H1 (cell line): ENCODE measurements around the gene LCMT1. TPM values are rescaled to one million over a fixed set of nuclear protein-coding genes. Genes with fewer than 3 reads are reported as not detected.
A peak's percentile ranks its signal among the peaks of the same experiment; 100 is the strongest.

Source experiments
- CTCF ChIA-PET: fragments of 300-600 bp; sonication (Branson Sonifier 250); formaldehyde crosslinking; loops from one replicate; lab custom pipeline; 2021; ENCODE audit not compliant: partially characterized antibody; lab: Charles Lee
- POLR2A ChIA-PET: fragments of 300-600 bp; sonication (Branson Sonifier 250); formaldehyde crosslinking; loops from one replicate; lab custom pipeline; 2021; ENCODE audit warnings: inconsistent platforms; ENCODE audit not compliant: partially characterized antibody; lab: Charles Lee
- DNase-seq, 2 experiments: peaks; one replicate each; pipeline versions ENCODE4 v3.0.0 to v3.0.0-alpha.2; 2010 to 2022; ENCODE audit warnings: low spot score in 2 of 2, low read depth in 1 of 2, mixed read lengths in 1 of 2
- FAIRE-seq: peaks from 2 replicates; lab custom pipeline; 2011; peaks lifted over from hg19 to GRCh38; lab: Jason Lieb, UNC
- H2AFZ ChIP-seq: 2 replicates; pipeline ENCODE4 v1.8.1; 2012; ENCODE audit warnings: low read length, inconsistent platforms
- H2AK5ac ChIP-seq: 2 replicates; pipeline ENCODE4 v1.6.1; 2013; ENCODE audit warnings: low read depth, low read length
- H2BK120ac ChIP-seq: replicated peaks from 2 replicates; pipeline ENCODE3; 2013; ENCODE audit warnings: low read depth, low read length, inconsistent platforms
- H2BK12ac ChIP-seq: 2 replicates; pipeline ENCODE4 v1.6.1; 2013; ENCODE audit warnings: low read depth, low read length
- H2BK15ac ChIP-seq: 2 replicates; pipeline ENCODE4 v1.6.1; 2013; ENCODE audit warnings: low read length
- H2BK20ac ChIP-seq: 2 replicates; pipeline ENCODE4 v1.6.1; 2013; ENCODE audit warnings: low read length
- H2BK5ac ChIP-seq: 2 replicates; pipeline ENCODE4 v1.6.1; 2013; ENCODE audit warnings: low read depth, low read length
- H3K14ac ChIP-seq: 2 replicates; pipeline ENCODE4 v1.6.1; 2013; ENCODE audit warnings: inconsistent platforms; ENCODE audit not compliant: insufficient read length
- H3K18ac ChIP-seq: 2 replicates; pipeline ENCODE4 v1.6.1; 2013; ENCODE audit warnings: low read length; ENCODE audit errors: extremely low read depth
- H3K23ac ChIP-seq: 2 replicates; pipeline ENCODE4 v1.6.1; 2013; ENCODE audit warnings: inconsistent platforms; ENCODE audit not compliant: insufficient read length
- H3K23me2 ChIP-seq: 2 replicates; pipeline ENCODE4 v1.6.1; 2013; ENCODE audit warnings: low read depth, low read length
- H3K27ac ChIP-seq: 2 replicates; pipeline ENCODE4 v1.6.1; 2011; ENCODE audit warnings: low read depth, low read length, inconsistent platforms
- H3K27me3 ChIP-seq, 4 experiments: replicated peaks in 1 of 4; 1 replicate in 1 of 4; 2 replicates in 3 of 4; pipeline versions ENCODE4 v1.6.1 to v1.8.1; 2011 to 2013; ENCODE audit warnings: low read length in 3 of 4, mild to moderate bottlenecking in 3 of 4, inconsistent platforms in 2 of 4, mixed read lengths in 2 of 4, moderate library complexity in 1 of 4; ENCODE audit not compliant: control insufficient read depth in 3 of 4, insufficient read depth in 3 of 4; ENCODE audit errors: extremely low read depth in 1 of 4
- H3K36me3 ChIP-seq, 4 experiments: 2 replicates each; pipeline versions ENCODE4 v1.6.1 to v1.8.1; 2011 to 2013; ENCODE audit warnings: mild to moderate bottlenecking in 4 of 4, low read length in 3 of 4, moderate library complexity in 2 of 4, control low read depth in 1 of 4, inconsistent platforms in 1 of 4; ENCODE audit not compliant: insufficient read depth in 4 of 4, control insufficient read depth in 2 of 4
- H3K4ac ChIP-seq: replicated peaks from 2 replicates; pipeline ENCODE3; 2013; ENCODE audit warnings: low read length, low read depth, mixed read lengths, inconsistent platforms; ENCODE audit not compliant: insufficient read length
- H3K4me1 ChIP-seq, 4 experiments: replicated peaks in 1 of 4; 1 replicate in 1 of 4; 2 replicates in 3 of 4; pipeline versions ENCODE4 v1.6.1 to v1.8.1; 2011 to 2013; ENCODE audit warnings: low read length in 3 of 4, inconsistent platforms in 2 of 4, mixed read lengths in 1 of 4; ENCODE audit not compliant: insufficient read depth in 4 of 4, control insufficient read depth in 3 of 4
- H3K4me2 ChIP-seq, 2 experiments: 2 replicates each; pipeline versions ENCODE4 v1.6.1 to v1.8.1; 2011 to 2013; ENCODE audit warnings: low read depth in 2 of 2, low read length in 2 of 2, control low read depth in 1 of 2, inconsistent platforms in 1 of 2, mild to moderate bottlenecking in 1 of 2; ENCODE audit not compliant: insufficient read depth in 1 of 2
- H3K4me3 ChIP-seq, 4 experiments: fragments of 200-600, 300-600 bp in 1 of 4; sonication (generic), shearing (Covaris generic), sonication (Bioruptor Twin) in 1 of 4; 2 replicates each; pipeline versions ENCODE4 v1.5.1 to v1.8.1; 2011 to 2016; ENCODE audit warnings: low read length in 4 of 4, low read depth in 3 of 4, control low read depth in 2 of 4, inconsistent platforms in 2 of 4, mild to moderate bottlenecking in 2 of 4, mixed read lengths in 1 of 4, moderate library complexity in 1 of 4; ENCODE audit not compliant: insufficient read depth in 2 of 4; ENCODE audit errors: extremely low read depth in 1 of 4
- H3K56ac ChIP-seq: replicated peaks from 2 replicates; pipeline ENCODE3; 2013; ENCODE audit warnings: low read depth, mild to moderate bottlenecking, mixed read lengths, low read length, inconsistent platforms; ENCODE audit not compliant: insufficient read length
- H3K79me1 ChIP-seq: 2 replicates; pipeline ENCODE4 v1.6.1; 2013; ENCODE audit warnings: low read depth, low read length, control low read depth
- H3K79me2 ChIP-seq, 2 experiments: 2 replicates each; pipeline versions ENCODE4 v1.6.1 to v1.8.1; 2012 to 2013; ENCODE audit warnings: low read length in 2 of 2, mild to moderate bottlenecking in 2 of 2, inconsistent platforms in 1 of 2; ENCODE audit not compliant: insufficient read depth in 2 of 2, control insufficient read depth in 1 of 2
- H3K9ac ChIP-seq, 4 experiments: replicated peaks in 1 of 4; 1 replicate in 1 of 4; 2 replicates in 3 of 4; pipeline versions ENCODE4 v1.6.1 to v1.8.1; 2011 to 2013; ENCODE audit warnings: low read depth in 3 of 4, low read length in 3 of 4, control low read depth in 2 of 4, mild to moderate bottlenecking in 2 of 4, moderate library complexity in 2 of 4, inconsistent platforms in 1 of 4; ENCODE audit errors: extremely low read depth in 1 of 4
- H3K9me3 ChIP-seq, 2 experiments: 2 replicates each; pipeline versions ENCODE4 v1.6.1 to v1.8.1; 2012 to 2013; ENCODE audit warnings: mild to moderate bottlenecking in 2 of 2, moderate library complexity in 2 of 2, control low read depth in 1 of 2, inconsistent platforms in 1 of 2, low read depth in 1 of 2, low read length in 1 of 2, mixed read lengths in 1 of 2; ENCODE audit not compliant: insufficient read depth in 2 of 2
- H4K20me1 ChIP-seq, 2 experiments: replicated peaks in 1 of 2; 2 replicates each; pipeline versions ENCODE3 to v1.8.1; 2011 to 2013; ENCODE audit warnings: inconsistent platforms in 2 of 2, low read length in 2 of 2, mild to moderate bottlenecking in 1 of 2; ENCODE audit not compliant: insufficient read depth in 2 of 2, control insufficient read depth in 1 of 2
- H4K5ac ChIP-seq: 2 replicates; pipeline ENCODE4 v1.6.1; 2013; ENCODE audit warnings: low read length, low read depth, mixed read lengths, inconsistent platforms; ENCODE audit not compliant: insufficient read length
- H4K8ac ChIP-seq: 2 replicates; pipeline ENCODE4 v1.8.0; 2013; ENCODE audit warnings: mild to moderate bottlenecking, moderate library complexity, low read length, inconsistent platforms; ENCODE audit not compliant: insufficient read depth; ENCODE audit errors: extremely low read depth
- H4K91ac ChIP-seq: replicated peaks from 2 replicates; pipeline ENCODE3; 2013; ENCODE audit warnings: low read length, mixed read lengths, inconsistent platforms; ENCODE audit not compliant: insufficient read length
- BCL11A ChIP-seq, 2 experiments: IDR thresholded peaks; one replicate each; pipeline ENCODE4 v1.6.1; 2011; ENCODE audit warnings: low read depth in 2 of 2, low read length in 2 of 2, mild to moderate bottlenecking in 2 of 2
- EZH2 ChIP-seq: fragments of 200-600 bp; sonication (generic); IDR thresholded peaks from 2 replicates; pipeline ENCODE4 v1.7.1; 2012; ENCODE audit warnings: low read depth, mild to moderate bottlenecking, moderate library complexity, low read length, inconsistent platforms; ENCODE audit not compliant: severe bottlenecking
- GTF2F1 ChIP-seq: IDR thresholded peaks from 2 replicates; pipeline ENCODE4 v1.6.1; 2012; ENCODE audit warnings: low read depth, low read length, improper control_type of control experiment, borderline replicate concordance
- PHF8 ChIP-seq: fragments of 200-600 bp; sonication (generic); conservative IDR thresholded peaks from 2 replicates; pipeline ENCODE4 v1.7.1; 2012; ENCODE audit warnings: low read depth, mild to moderate bottlenecking, inconsistent platforms, low read length, moderate library complexity
- SP2 ChIP-seq: IDR thresholded peaks from 2 replicates; pipeline ENCODE4 v1.6.1; 2012; ENCODE audit warnings: mild to moderate bottlenecking, low read length, inconsistent platforms
- USF2 ChIP-seq: IDR thresholded peaks from 2 replicates; pipeline ENCODE4 v1.6.1; 2011; ENCODE audit warnings: low read length, improper control_type of control experiment
- WGBS, 2 experiments: shearing (Covaris generic) in 1 of 2; methylation state at CpG; one replicate each; pipeline versions ENCODE4 v1.1.6 to v1.1.7; 2013 to 2015; ENCODE audit warnings: low lambda C conversion rate in 2 of 2, mixed read lengths in 2 of 2, inconsistent platforms in 1 of 2, low coverage in 1 of 2, missing lambda C conversion rate in 1 of 2; ENCODE audit not compliant: insufficient replicate concordance in 2 of 2, insufficient coverage in 1 of 2, insufficient read length in 1 of 2; ENCODE audit errors: extremely low coverage in 1 of 2, missing lambda C conversion rate in 1 of 2; 5-methylcytosine and 5-hydroxymethylcytosine counted together
- long read RNA-seq, 2 experiments: library from RNA in 1 of 2; library from capped mRNA in 1 of 2; stranded (forward); transcript quantifications; one replicate each; pipeline ENCODE4 v2.0.0, GENCODE V29; 2021; ENCODE audit warnings: inconsistent platforms in 1 of 2
- polyA minus RNA-seq, 3 experiments: library from RNA; depleted of rRNA, polyadenylated mRNA; stranded (reverse); fragments of >200 nt; gene quantifications; 1 replicate in 2 of 3; 2 replicates in 1 of 3; pipeline ENCODE4 v1.2.3, GENCODE V29; 2011
- polyA plus RNA-seq, 7 experiments: library from polyadenylated mRNA; depleted of rRNA in 3 of 7; stranded (reverse) in 5 of 7; unstranded in 2 of 7; fragments of >200 nt in 5 of 7; fragments of 200-250 nt in 2 of 7; gene quantifications; 1 replicate in 5 of 7; 2 replicates in 1 of 7; 4 replicates in 1 of 7; pipeline versions ENCODE4 v1.2.1 to v1.2.3, GENCODE V29; 2011 to 2013; ENCODE audit warnings: missing spikeins in 2 of 7, mixed read lengths in 2 of 7
- total RNA-seq: library from RNA; stranded (reverse); fragmentation: NEBNext Ultra II Directional; extraction: Animal tissue kit (Norgen Biotek cat#: 25700); gene quantifications from 2 replicates; pipeline ENCODE4 v1.2.1, GENCODE V29; 2021

LCMT1 gene
- total RNA-seq, result 80.8 and 81.1 TPM in 2 replicates
- 45.0 and 61.0 TPM in 2 replicates for polyA plus RNA-seq (2011; rRNA removed)
- 55.4 TPM for polyA plus RNA-seq (2011; cell fraction: cytosol; rRNA removed)
- polyA plus RNA-seq (2011; cell fraction: nucleus; rRNA removed), result 41.0 TPM
- 84.6 to 114 TPM (median 102 TPM) in 4 replicates for polyA plus RNA-seq (2012, experiment 1 of 2)
- polyA plus RNA-seq (2012, experiment 2 of 2), result 60.3 TPM
- polyA plus RNA-seq (2013, experiment 1 of 2), result 55.3 TPM
- polyA plus RNA-seq (2013, experiment 2 of 2), result 56.1 TPM
- 62.4 and 70.1 TPM in 2 replicates for polyA minus RNA-seq (2011; rRNA and poly(A)+ RNA removed)
- polyA minus RNA-seq (2011; cell fraction: cytosol; rRNA and poly(A)+ RNA removed), result 51.8 TPM
- polyA minus RNA-seq (2011; cell fraction: nucleus; rRNA and poly(A)+ RNA removed), result 53.0 TPM
- long read RNA-seq, experiment 1, transcript LCMT1-204 (9 exons, 1,168 nt), result major isoform, 5 of 66 reads
- long read RNA-seq, experiment 1, partial matches to known transcripts, result 28 of 66 reads
- long read RNA-seq, experiment 1, other reads (novel, unspliced or antisense), result 32 of 66 reads
- long read RNA-seq, experiment 2, transcript LCMT1-203 (11 exons, 1,368 nt), result major isoform, 65 of 113 reads
- long read RNA-seq, experiment 2, transcript LCMT1-202 (9 exons, 989 nt), result minor isoform, 6 of 113 reads
- long read RNA-seq, experiment 2, transcript LCMT1-201 (12 exons, 1,529 nt), result minor isoform, 6 of 113 reads
- long read RNA-seq, experiment 2, partial matches to known transcripts, result 7 of 113 reads
- long read RNA-seq, experiment 2, other reads (novel, unspliced or antisense), result 28 of 113 reads

DNA sequence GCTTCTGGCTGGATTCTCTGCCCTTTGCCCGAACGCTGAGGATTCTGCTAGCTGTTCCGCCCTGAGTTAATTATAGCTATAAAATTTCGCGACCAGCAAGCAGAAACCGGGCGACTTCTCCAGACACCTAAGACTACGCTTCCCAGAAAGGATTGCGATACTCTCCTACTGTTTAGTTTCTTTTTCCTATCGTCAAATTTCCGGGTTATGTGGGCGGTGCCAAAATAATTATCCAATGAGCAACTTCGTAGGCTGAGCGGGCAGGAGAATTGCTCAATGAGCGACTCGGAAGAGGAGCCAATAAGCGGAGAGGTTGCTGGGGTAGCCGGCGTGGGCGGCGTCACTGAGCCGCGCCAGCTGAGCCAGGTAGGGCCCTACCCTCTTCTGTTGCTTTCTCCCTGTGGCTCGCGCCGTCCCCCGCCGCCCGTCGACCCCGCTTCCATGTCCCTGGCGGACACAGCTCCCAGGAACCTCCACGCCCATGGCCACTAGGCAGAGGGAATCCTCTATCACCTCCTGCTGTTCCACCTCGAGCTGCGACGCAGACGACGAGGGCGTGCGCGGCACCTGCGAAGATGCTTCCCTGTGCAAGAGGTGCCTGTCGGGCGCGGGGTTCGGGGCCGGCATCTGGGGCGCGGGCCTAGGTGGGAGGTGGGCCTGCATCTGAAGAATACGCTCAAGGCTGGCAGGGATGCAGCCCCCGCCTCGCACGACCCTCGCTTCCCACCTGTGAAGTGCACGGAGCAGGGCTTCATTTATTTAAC is at the start of gene LCMT1:
Gene LCMT1, plus strand, starts transcription at position 340 of the 764 bp plus-strand sequence. Its CDS starts 142 bp downstream, at position 482.
- H2AFZ ChIP-seq, result peak within 1 kb of the TSS; percentile 85
- H3K79me2 ChIP-seq, result peaks cover 26 to 45% of the 10 kb centered on the region in 2 experiments
- no peaks in the 10 kb centered on the region for H3K27me3 ChIP-seq
- DNase-seq (peak; percentile 88 to 92), FAIRE-seq (peak; percentile 39)
- no peak within 1 kb of the TSS for H2BK15ac ChIP-seq
- H3K36me3 ChIP-seq, result peaks cover 0 to 8% (median 2%) of the 10 kb centered on the region in 4 experiments; a peak in 2 of 8 replicates
- H3K9ac ChIP-seq, result peak within 1 kb of the TSS; percentile 61 to 95 (median 74)
- H4K5ac ChIP-seq, result peak within 1 kb of the TSS; percentile 18
- H3K4me3 ChIP-seq, result peak within 1 kb of the TSS; percentile 68 to 88 (median 84)
- H3K4me2 ChIP-seq, result peak within 1 kb of the TSS; percentile 84 to 93
- H3K23me2 ChIP-seq, result peaks cover 14% of the 10 kb centered on the region; the same call in 1 of the 2 replicates
- H2BK12ac ChIP-seq, result no peak within 1 kb of the TSS
- no peak within 1 kb of the TSS for H3K23ac ChIP-seq
- CTCF ChIA-PET, result interaction anchor here (0.8 to 1.4 kb wide), 4 partner anchors 11 to 277 kb away, joined by 3 to 4 read pairs (median 4); no protein-coding TSS in a partner anchor
- H4K91ac ChIP-seq, result peak within 1 kb of the TSS; percentile 62
- H4K20me1 ChIP-seq, result peaks cover 9 to 19% of the 10 kb centered on the region in 2 experiments
- H3K4ac ChIP-seq, result no peak within 1 kb of the TSS
- WGBS, 2 experiments, result 1% methylated on average over 46 of the region's 55 CpGs; no CpG with 5 or more reads in 1 of the 2 experiments
- peak within 1 kb of the TSS; percentile 48; the same call in 1 of the 2 replicates for H3K27ac ChIP-seq
- H4K8ac ChIP-seq, result peak within 1 kb of the TSS; percentile 98
- H2AK5ac ChIP-seq, result peak within 1 kb of the TSS; percentile 53
- peak within 1 kb of the TSS; percentile 48; the same call in 1 of the 2 replicates for H3K18ac ChIP-seq
- peaks cover 18% of the 10 kb centered on the region for H3K79me1 ChIP-seq
- POLR2A ChIA-PET, result interaction anchor here (0.6 to 1.6 kb wide), 9 partner anchors 9 to 117 kb away, joined by 3 to 6 read pairs (median 3); partner anchors contain the start of gene ARHGAP17
- no peak within 1 kb of the TSS for H3K56ac ChIP-seq
- no peaks in the 10 kb centered on the region for H3K9me3 ChIP-seq
- no peak within 1 kb of the TSS for H2BK120ac ChIP-seq
- peaks cover 0 to 9% (median 4%) of the 10 kb centered on the region in 4 experiments; a peak in 4 of 7 replicates for H3K4me1 ChIP-seq
- peak within 1 kb of the TSS; percentile 1 for H3K14ac ChIP-seq
- peak within 1 kb of the TSS; percentile 89; the same call in 1 of the 2 replicates for H2BK5ac ChIP-seq
- no peak within 1 kb of the TSS for H2BK20ac ChIP-seq
- TF ChIP-seq USF2 (no peak), EZH2 (no peak), SP2 (peak; percentile 54; the same call in 1 of the 2 replicates), BCL11A (IDR thresholded peaks at IDR 0.05; ENCODE audit: low read depth in 2 of 2, low read length in 2 of 2) (no peak), PHF8 (peak; percentile 79), GTF2F1 (no peak)
